C4-2B (cell line): Measurements from ENCODE around the gene VGLL4.

Source experiments
- H3K27ac ChIP-seq: fragments of 450-650 bp; 2 replicates; pipeline ENCODE4 v1.5.1; 2017
- ZFX ChIP-seq: fragments of 450-650 bp; IDR thresholded peaks from 2 replicates; pipeline ENCODE4 v1.6.1; 2017
- TF ChIP-seq, protein P1 (sequence below): fragments of 450-650 bp; conservative IDR thresholded peaks from 2 replicates; pipeline ENCODE4 v1.5.1; 2017; ENCODE audit warnings: mild to moderate bottlenecking

VGLL4 gene

GRCh38 chr3:11634081-11634635 lies 9.6 kb downstream of the VGLL4 start:
- TF ChIP-seq, protein P1, sequence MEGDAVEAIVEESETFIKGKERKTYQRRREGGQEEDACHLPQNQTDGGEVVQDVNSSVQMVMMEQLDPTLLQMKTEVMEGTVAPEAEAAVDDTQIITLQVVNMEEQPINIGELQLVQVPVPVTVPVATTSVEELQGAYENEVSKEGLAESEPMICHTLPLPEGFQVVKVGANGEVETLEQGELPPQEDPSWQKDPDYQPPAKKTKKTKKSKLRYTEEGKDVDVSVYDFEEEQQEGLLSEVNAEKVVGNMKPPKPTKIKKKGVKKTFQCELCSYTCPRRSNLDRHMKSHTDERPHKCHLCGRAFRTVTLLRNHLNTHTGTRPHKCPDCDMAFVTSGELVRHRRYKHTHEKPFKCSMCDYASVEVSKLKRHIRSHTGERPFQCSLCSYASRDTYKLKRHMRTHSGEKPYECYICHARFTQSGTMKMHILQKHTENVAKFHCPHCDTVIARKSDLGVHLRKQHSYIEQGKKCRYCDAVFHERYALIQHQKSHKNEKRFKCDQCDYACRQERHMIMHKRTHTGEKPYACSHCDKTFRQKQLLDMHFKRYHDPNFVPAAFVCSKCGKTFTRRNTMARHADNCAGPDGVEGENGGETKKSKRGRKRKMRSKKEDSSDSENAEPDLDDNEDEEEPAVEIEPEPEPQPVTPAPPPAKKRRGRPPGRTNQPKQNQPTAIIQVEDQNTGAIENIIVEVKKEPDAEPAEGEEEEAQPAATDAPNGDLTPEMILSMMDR, result no peak
- TF ChIP-seq ZFX, result no peak
- H3K27ac ChIP-seq, result no peak overlapping the region

GRCh38 chr3:11632966-11633365 lies 10.7 kb downstream of the VGLL4 start:
- TF ChIP-seq ZFX, result no peak
- TF ChIP-seq, protein P1, result no peak
- H3K27ac ChIP-seq, result no peak overlapping the region

DNA sequence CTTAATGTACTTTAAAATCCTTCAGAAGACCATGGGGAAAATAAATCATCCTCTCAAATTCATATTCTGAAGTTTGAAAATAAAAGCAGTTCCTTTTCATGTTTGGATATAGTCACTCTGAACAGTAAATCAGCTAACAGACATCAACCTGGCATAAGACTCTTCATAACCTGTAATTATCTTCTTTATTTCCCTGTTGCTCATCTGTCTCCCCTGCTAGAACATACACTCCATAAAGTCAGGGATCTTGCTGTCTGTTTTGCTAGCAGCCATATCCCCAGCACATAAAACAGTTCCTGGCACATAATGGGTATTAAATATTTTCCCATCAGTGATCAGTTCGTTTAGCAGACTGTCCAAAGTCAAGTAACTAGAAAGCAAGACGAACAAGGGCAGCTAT lies 11.2 kb downstream of the VGLL4 start:
- TF ChIP-seq ZFX, result no peak
- TF ChIP-seq, protein P1, result no peak
- H3K27ac ChIP-seq, result no peak overlapping the region

GRCh38 chr3:11631820-11632219 lies 11.9 kb downstream of the VGLL4 start:
- TF ChIP-seq ZFX, result no peak
- TF ChIP-seq, protein P1, result no peak
- H3K27ac ChIP-seq, result no peak overlapping the region

GRCh38 chr3:11629716-11630115 lies 14.0 kb downstream of the VGLL4 start:
- no peak for TF ChIP-seq ZFX
- TF ChIP-seq, protein P1, result no peak
- H3K27ac ChIP-seq, result no peak overlapping the region

DNA sequence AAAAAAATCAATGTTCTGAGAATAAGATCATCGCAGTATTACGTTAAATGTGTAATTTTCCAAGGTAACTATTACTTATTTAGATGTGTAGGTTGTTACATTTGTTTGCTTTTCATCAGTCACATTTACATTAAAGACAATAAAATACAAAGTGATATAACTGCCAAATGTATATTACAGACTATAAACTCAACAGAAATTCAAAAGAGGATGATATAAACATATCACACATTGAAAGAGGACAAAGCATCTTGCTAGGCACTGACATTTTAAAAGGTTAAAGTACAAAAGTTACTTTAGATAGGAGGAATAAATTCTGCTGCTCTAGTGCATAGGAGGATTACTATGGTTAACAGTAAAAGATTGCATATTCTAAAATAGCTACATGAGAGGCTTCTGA lies 16.1 kb downstream of the VGLL4 start:
- H3K27ac ChIP-seq, result no peak overlapping the region
- TF ChIP-seq, protein P1, result no peak
- no peak for TF ChIP-seq ZFX

DNA sequence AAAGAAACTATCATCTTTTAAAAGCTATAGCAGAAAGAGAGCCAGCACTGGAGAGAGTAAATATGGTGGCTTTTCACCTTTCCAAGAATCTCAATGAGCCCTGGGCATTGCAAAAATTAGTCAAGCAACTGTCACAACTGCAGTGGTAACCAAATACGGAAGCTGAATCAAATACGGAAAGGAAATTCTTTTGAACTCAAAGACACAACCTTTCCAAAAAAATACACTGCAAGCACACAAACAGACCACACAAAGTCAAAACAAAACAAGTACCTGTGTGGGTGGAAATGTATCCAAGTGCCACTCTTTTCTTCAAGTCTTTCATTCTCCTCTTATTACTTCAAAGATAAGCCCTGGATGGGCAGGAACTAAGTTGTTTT lies 17.6 kb downstream of the VGLL4 start:
- H3K27ac ChIP-seq, result no peak overlapping the region

More for the DNA sequence above, 17.6 kb downstream of the VGLL4 start:
- no peak for TF ChIP-seq ZFX
- TF ChIP-seq, protein P1, result no peak
